Body of pancreas (tissue), 4 donors: ENCODE data around the gene NFX1.

ENCODE experiments used
- POLR2A ChIP-seq, 3 donors: fragments of 450-650 bp; IDR thresholded peaks; one replicate each; pipeline ENCODE4 v1.6.1; 2016; ENCODE audit warnings: antibody characterized with exemption in 3 of 3, mild to moderate bottlenecking in 2 of 3
- TF ChIP-seq, protein P1 (sequence below), 7 experiments: fragments of 450-650 bp in 4 of 7; fragments of 200-600 bp in 3 of 7; sonication (generic) in 3 of 7; IDR thresholded peaks; one replicate each; pipeline ENCODE4 v1.5.1; 2016 to 2019; ENCODE audit warnings: antibody characterized with exemption in 7 of 7

DNA sequence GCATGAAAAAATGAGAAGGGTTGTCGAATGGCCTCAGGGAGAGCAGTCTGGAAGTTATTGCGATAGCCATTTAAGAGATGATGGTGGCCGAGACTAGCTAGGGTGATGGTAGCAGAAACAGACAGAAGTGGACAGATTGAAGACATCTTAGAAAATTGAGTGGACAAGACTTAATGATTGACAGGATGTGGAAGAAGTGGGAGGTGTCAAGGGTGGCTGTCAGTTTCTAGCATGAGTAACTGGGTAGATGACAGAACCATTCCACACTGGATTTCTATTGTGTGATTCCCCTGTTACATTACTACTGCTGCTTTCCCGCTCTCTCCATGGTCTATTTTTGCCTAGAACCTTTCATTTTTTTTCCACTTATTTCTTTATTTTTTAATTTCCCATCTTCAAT is 12.8 kb upstream of the NFX1 start:
- TF ChIP-seq, protein P1, sequence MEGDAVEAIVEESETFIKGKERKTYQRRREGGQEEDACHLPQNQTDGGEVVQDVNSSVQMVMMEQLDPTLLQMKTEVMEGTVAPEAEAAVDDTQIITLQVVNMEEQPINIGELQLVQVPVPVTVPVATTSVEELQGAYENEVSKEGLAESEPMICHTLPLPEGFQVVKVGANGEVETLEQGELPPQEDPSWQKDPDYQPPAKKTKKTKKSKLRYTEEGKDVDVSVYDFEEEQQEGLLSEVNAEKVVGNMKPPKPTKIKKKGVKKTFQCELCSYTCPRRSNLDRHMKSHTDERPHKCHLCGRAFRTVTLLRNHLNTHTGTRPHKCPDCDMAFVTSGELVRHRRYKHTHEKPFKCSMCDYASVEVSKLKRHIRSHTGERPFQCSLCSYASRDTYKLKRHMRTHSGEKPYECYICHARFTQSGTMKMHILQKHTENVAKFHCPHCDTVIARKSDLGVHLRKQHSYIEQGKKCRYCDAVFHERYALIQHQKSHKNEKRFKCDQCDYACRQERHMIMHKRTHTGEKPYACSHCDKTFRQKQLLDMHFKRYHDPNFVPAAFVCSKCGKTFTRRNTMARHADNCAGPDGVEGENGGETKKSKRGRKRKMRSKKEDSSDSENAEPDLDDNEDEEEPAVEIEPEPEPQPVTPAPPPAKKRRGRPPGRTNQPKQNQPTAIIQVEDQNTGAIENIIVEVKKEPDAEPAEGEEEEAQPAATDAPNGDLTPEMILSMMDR (IDR thresholded peaks at IDR 0.05): no peak
- TF ChIP-seq POLR2A (IDR thresholded peaks at IDR 0.05): no peak
